T-cell (primary cell): Measurements from ENCODE around the gene RTTN. TPM values are rescaled to one million over a fixed set of nuclear protein-coding genes. Genes with fewer than 3 reads are reported as not detected.
A peak's percentile ranks its signal among the peaks of the same experiment; 100 is the strongest.

Experiments
- ATAC-seq, 4 experiments: fragments of 200-7000 bp in 3 of 4; fragments of 150-1000 bp in 1 of 4; cut with Tn5 transposase; replicated peaks in 1 of 4; 1 replicate in 3 of 4; 2 replicates in 1 of 4; pipeline ENCODE4 v1.10.0; 2021; ENCODE audit warnings: moderate library complexity in 3 of 4, mild to moderate bottlenecking in 2 of 4, moderate number of reproducible peaks in 1 of 4
- CTCF ChIA-PET, 2 donors: fragments of 300-600 bp; sonication (Branson Sonifier 250); formaldehyde crosslinking; loops; one replicate each; lab custom pipeline; 2022; ENCODE audit warnings: antibody characterized with exemption in 2 of 2; lab: Charles Lee
- POLR2A ChIA-PET, 2 donors: fragments of 300-600 bp; sonication (Branson Sonifier 250); formaldehyde crosslinking; loops; one replicate each; lab custom pipeline; 2022; ENCODE audit warnings: antibody characterized with exemption in 2 of 2; lab: Charles Lee
- DNase-seq, 35 experiments: peaks; one replicate each; pipeline versions ENCODE4 v3.0.0 to v3.0.0-alpha.2; 2013 to 2023
- H3K27ac ChIP-seq: one replicate; pipeline ENCODE4 v1.5.1; 2013; ENCODE audit warnings: low read length
- H3K27me3 ChIP-seq, 2 experiments: replicated peaks in 1 of 2; 1 replicate in 1 of 2; 2 replicates in 1 of 2; pipeline versions ENCODE4 v1.6.1 to v1.7.0; 2013; ENCODE audit warnings: low read length in 1 of 2, mixed read lengths in 1 of 2; ENCODE audit not compliant: control insufficient read depth in 2 of 2, insufficient read depth in 2 of 2; ENCODE audit errors: extremely low read depth in 1 of 2
- H3K36me3 ChIP-seq, 2 donors: 1 replicate in 1 of 2; 2 replicates in 1 of 2; pipeline versions ENCODE4 v1.6.1 to v1.7.0; 2013; ENCODE audit warnings: low read length in 1 of 2; ENCODE audit not compliant: control insufficient read depth in 2 of 2, insufficient read depth in 1 of 2; ENCODE audit errors: extremely low read depth in 1 of 2
- H3K4me1 ChIP-seq, 2 experiments: 1 replicate in 1 of 2; 2 replicates in 1 of 2; pipeline versions ENCODE4 v1.6.1 to v1.7.0; 2013; ENCODE audit warnings: low read length in 2 of 2, mixed read lengths in 1 of 2; ENCODE audit not compliant: insufficient read depth in 2 of 2, control insufficient read depth in 1 of 2; ENCODE audit errors: extremely low read depth in 1 of 2
- H3K4me3 ChIP-seq, 2 donors: 1 replicate in 1 of 2; 2 replicates in 1 of 2; pipeline versions ENCODE4 v1.5.1 to v1.7.0; 2013; ENCODE audit warnings: mild to moderate bottlenecking in 2 of 2, low read length in 1 of 2, moderate library complexity in 1 of 2; ENCODE audit not compliant: control insufficient read depth in 1 of 2; ENCODE audit errors: extremely low read depth in 1 of 2
- H3K9me3 ChIP-seq: 2 replicates; pipeline ENCODE4 v1.7.0; 2013
- H3K27ac Mint-ChIP-seq, 2 donors: one replicate each; pipeline ENCODE4 v1.8.0; 2020 to 2021; ENCODE audit warnings: mild to moderate bottlenecking in 2 of 2, mixed read lengths in 2 of 2
- H3K27me3 Mint-ChIP-seq, 2 donors: one replicate each; pipeline ENCODE4 v1.8.0; 2021 to 2022; ENCODE audit warnings: mixed read lengths in 2 of 2
- H3K36me3 Mint-ChIP-seq: one replicate; pipeline ENCODE4 v1.8.0; 2021; ENCODE audit warnings: mixed read lengths
- H3K4me1 Mint-ChIP-seq, 3 donors: one replicate each; pipeline ENCODE4 v1.8.0; 2020 to 2022; ENCODE audit warnings: mixed read lengths in 3 of 3, mild to moderate bottlenecking in 1 of 3
- H3K4me3 Mint-ChIP-seq, 3 donors: one replicate each; pipeline ENCODE4 v1.8.0; 2020 to 2022; ENCODE audit warnings: mild to moderate bottlenecking in 3 of 3, mixed read lengths in 3 of 3, moderate library complexity in 3 of 3
- H3K9me3 Mint-ChIP-seq, 3 donors: one replicate each; pipeline ENCODE4 v1.8.0; 2020 to 2022; ENCODE audit warnings: mixed read lengths in 3 of 3
- WGBS: methylation state at CpG from one replicate; pipeline ENCODE4 v1.1.5; 2013; ENCODE audit warnings: missing lambda C conversion rate; ENCODE audit not compliant: insufficient coverage; 5-methylcytosine and 5-hydroxymethylcytosine counted together
- total RNA-seq, 35 experiments: library from RNA in 6 of 35; stranded (reverse) in 6 of 35; fragments of 120-200 nt in 1 of 35; gene quantifications; one replicate each; pipeline versions ENCODE4 v1.2.1 to v1.2.4 and lab custom pipeline; 2013 to 2026

The RTTN gene
- total RNA-seq, 5 donors from 2014 or later (not counting 1 experiment from before 2014, with no cell fraction given): 17.8 to 31.7 (median 19.4) TPM

DNA sequence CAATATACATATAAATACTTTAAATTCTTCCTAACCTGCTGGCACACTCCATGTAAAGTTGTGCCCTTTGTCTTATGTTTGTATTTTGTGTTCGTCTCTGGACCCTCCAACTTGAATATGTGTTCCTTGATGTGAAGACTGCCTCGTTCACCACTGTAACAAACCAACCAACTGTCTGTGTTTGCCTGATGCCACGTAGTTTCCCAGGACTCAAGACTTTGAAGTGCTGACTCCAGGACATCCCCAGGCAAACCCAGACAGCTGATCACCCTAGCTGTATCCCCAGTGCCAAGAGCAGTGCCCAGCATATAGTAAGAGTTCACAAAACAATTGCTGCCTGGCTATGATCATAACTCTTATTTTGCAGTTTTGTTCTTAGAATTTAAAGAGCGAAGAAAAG is 242.3 kb downstream of the RTTN start:
- H3K4me1 Mint-ChIP-seq: peaks cover 10 to 25% (median 14%) of the 10 kb centered on the region in 3 donors
- no peak overlapping the region for H3K4me3 Mint-ChIP-seq
- no peaks in the 10 kb centered on the region for H3K27me3 Mint-ChIP-seq
- H3K36me3 ChIP-seq: no peaks in the 10 kb centered on the region
- ChIA-PET POLR2A (no interaction called here), CTCF (no interaction called here)
- H3K9me3 Mint-ChIP-seq: no peaks in the 10 kb centered on the region
- no peaks in the 10 kb centered on the region for H3K27me3 ChIP-seq
- WGBS: 94% methylated on average over 2 of the region's 4 CpGs
- H3K9me3 ChIP-seq: no peaks in the 10 kb centered on the region
- no peak overlapping the region for H3K27ac ChIP-seq
- no peak overlapping the region for H3K27ac Mint-ChIP-seq
- peaks cover 4% of the 10 kb centered on the region for H3K36me3 Mint-ChIP-seq
- DNase-seq: no peak
- peaks cover 15 to 17% of the 10 kb centered on the region in 2 experiments for H3K4me1 ChIP-seq
- no peak for ATAC-seq
- no peak overlapping the region for H3K4me3 ChIP-seq

DNA sequence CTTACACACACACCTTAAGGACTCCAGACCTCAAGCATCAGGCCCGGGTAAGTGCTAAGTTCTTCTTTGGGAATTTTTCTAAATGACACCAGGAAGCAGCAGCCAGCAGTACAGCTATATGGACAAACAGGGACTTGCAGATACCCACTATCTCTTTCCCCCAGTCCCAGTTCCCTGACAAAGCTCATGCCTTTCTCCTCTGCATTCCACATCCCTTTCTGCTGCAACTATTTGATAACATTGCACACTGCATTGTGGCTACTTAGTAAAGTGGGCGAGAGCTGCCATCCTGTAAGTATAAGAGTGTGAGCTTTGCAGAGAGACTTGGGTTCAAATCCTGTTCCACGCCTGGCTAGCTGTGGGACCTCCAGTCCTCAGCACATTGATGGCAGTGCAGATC is 243.8 kb downstream of the RTTN start:
- ChIA-PET POLR2A (no interaction called here), CTCF (no interaction called here)
- Mint-ChIP-seq H3K9me3 (no peaks in the 10 kb centered on the region), H3K27ac (no peak overlapping the region), H3K4me1 (peaks cover 0 to 12% (median 4%) of the 10 kb centered on the region in 3 donors), H3K36me3 (peaks cover 4% of the 10 kb centered on the region), H3K27me3 (no peaks in the 10 kb centered on the region), H3K4me3 (no peak overlapping the region)
- no peak for ATAC-seq
- no peak overlapping the region for H3K4me3 ChIP-seq
- H3K9me3 ChIP-seq: no peaks in the 10 kb centered on the region
- H3K27ac ChIP-seq: no peak overlapping the region
- DNase-seq: no peak
- no peaks in the 10 kb centered on the region for H3K36me3 ChIP-seq
- H3K27me3 ChIP-seq: no peaks in the 10 kb centered on the region
- WGBS: 100% methylated on average over 2 of the region's 3 CpGs
- peaks cover 18 to 24% of the 10 kb centered on the region in 2 experiments for H3K4me1 ChIP-seq

DNA sequence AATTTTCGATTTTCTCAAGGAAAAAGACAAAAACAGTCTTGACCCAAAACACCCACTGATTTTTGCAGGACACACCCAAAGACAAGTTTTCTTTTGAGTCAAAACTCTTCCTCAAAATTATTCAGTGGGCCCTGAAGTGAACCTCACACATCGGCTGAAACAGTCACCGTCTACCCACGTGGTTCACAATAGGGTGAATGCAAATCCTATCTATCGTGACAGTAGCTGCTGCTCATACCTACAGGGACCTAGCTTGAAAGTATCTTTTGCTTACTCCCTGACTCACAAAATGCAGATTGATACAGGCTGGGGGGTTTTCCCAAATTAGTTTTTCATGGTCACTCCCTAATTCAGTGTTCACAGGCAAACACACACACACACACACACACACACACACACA is 247.1 kb downstream of the RTTN start:
- CTCF ChIA-PET: interaction anchor here (0.6 to 2.1 kb wide), 9 partner anchors 9 to 108 kb away, joined by 3 to 9 read pairs (median 3); no protein-coding TSS in a partner anchor
- Histone ChIP-seq H3K27ac (peak overlapping the region; percentile 80), H3K4me1 (peaks cover 35 to 36% of the 10 kb centered on the region in 2 experiments), H3K27me3 (no peaks in the 10 kb centered on the region), H3K4me3 (no peak overlapping the region), H3K36me3 (no peaks in the 10 kb centered on the region), H3K9me3 (no peaks in the 10 kb centered on the region)
- WGBS: 33% methylated on average over 1 of the region's 5 CpGs
- DNase-seq (peak in 1 of 35 experiments; percentile 50), ATAC-seq (no peak)
- H3K9me3 Mint-ChIP-seq: no peaks in the 10 kb centered on the region
- POLR2A ChIA-PET: interaction anchor here (0.6 to 1.3 kb wide), 4 partner anchors 10 to 194 kb away, joined by 3 to 5 read pairs (median 3); no protein-coding TSS in a partner anchor
- H3K4me1 Mint-ChIP-seq: peaks cover 15 to 20% (median 17%) of the 10 kb centered on the region in 3 donors
- no peak overlapping the region for H3K4me3 Mint-ChIP-seq
- H3K27me3 Mint-ChIP-seq: no peaks in the 10 kb centered on the region
- peaks cover 6% of the 10 kb centered on the region for H3K36me3 Mint-ChIP-seq
- H3K27ac Mint-ChIP-seq: no peak overlapping the region

DNA sequence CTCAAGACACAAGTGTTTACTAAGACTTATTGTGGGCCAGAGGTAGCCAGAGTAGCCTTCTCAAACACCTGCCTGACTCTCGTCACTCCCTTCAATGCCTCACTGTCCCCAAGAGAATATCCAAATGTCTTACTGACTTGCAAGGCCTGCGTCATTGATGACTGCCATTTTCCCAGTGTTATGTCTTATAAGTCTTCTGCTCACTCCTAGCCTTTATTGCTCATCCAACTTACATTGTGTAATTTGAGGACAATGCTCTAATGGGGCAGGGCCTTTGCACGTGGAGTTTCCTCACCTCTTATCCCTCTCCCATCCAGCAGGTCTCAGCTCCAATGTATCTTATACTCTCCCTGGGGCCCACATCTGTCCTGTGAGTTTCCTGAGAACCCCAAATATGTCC is 247.7 kb downstream of the RTTN start:
- H3K4me1 ChIP-seq: peaks cover 36 to 37% of the 10 kb centered on the region in 2 experiments
- CTCF ChIA-PET: no interaction called here
- no peaks in the 10 kb centered on the region for H3K9me3 Mint-ChIP-seq
- no peak overlapping the region for H3K4me3 Mint-ChIP-seq
- DNase-seq (no peak), ATAC-seq (no peak)
- POLR2A ChIA-PET: no interaction called here
- peak overlapping the region; percentile 80 for H3K27ac ChIP-seq
- no peaks in the 10 kb centered on the region for H3K27me3 ChIP-seq
- no peak overlapping the region for H3K4me3 ChIP-seq
- WGBS: 69% methylated on average over 1 of the region's 3 CpGs
- H3K4me1 Mint-ChIP-seq: peaks cover 22 to 26% (median 22%) of the 10 kb centered on the region in 3 donors
- no peaks in the 10 kb centered on the region for H3K27me3 Mint-ChIP-seq
- H3K36me3 ChIP-seq: no peaks in the 10 kb centered on the region
- H3K27ac Mint-ChIP-seq: no peak overlapping the region
- H3K9me3 ChIP-seq: no peaks in the 10 kb centered on the region
- H3K36me3 Mint-ChIP-seq: peaks cover 3% of the 10 kb centered on the region

DNA sequence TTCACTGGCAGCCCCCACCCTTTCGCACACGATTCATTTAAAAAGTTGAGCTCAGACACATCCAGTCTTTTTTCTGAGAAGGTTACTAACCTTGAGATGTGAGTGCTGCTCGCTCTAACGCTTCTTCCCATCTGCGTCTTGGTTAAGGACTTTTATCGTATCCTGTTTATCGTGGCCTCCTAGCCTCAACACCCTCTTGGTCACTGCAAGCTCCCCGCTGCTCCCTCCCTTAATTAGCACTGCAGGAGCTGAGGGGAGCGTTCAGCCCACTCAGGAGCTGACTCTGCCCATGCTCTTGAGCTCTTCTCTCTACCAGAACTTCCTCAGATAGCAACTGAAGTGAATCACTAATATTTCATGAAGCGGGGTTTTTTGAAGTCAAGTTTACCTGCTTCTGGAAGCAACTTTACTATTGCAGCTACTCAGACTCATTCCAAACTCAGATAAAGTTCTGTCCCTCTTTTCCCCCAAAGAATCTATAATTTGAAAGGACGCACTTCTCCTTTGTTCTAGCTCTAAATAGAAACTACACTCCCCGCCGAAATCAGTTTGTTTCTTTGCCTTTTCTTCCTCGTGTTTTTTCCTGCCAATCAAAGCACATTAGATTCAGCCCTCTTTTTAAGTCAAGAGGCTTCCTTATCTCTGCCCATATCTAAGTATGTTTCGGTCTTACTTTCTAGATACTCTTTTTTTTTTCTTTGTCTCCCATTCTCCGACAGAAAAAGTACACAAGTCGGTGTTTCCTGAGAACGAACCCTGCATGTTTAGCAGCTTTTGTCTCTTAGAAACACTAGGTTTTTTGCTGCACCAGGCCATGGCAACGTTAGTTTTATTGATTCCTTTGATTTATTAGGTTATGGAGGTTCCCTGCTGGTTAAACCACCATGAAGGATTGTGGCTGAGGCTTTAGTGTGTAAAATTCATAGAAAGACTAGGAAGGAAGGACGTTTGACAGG is 248.5 kb downstream of the RTTN start:
- peak in 4 of 35 experiments; percentile 22 to 41 (median 38) for DNase-seq
- no peak overlapping the region for H3K4me3 Mint-ChIP-seq
- ATAC-seq: peak; percentile 49 to 62 (median 52)
- peak overlapping the region; percentile 52 to 79 for H3K4me3 ChIP-seq
- no peaks in the 10 kb centered on the region for H3K27me3 Mint-ChIP-seq
- H3K4me1 ChIP-seq: peaks cover 36 to 37% of the 10 kb centered on the region in 2 experiments
- ChIA-PET CTCF (interaction anchor here (0.6 to 1.5 kb wide), 9 partner anchors 10 to 130 kb away, joined by 3 to 10 read pairs (median 3); no protein-coding TSS in a partner anchor), POLR2A (interaction anchor here (0.6 to 1.9 kb wide), 8 partner anchors 10 to 1252 kb away, joined by 3 to 9 read pairs (median 4); partner anchors contain the start of gene CD226 (in 1 of the 2))
- no peak overlapping the region for H3K27ac Mint-ChIP-seq
- H3K36me3 Mint-ChIP-seq: peaks cover 4% of the 10 kb centered on the region
- no peaks in the 10 kb centered on the region for H3K9me3 Mint-ChIP-seq
- H3K9me3 ChIP-seq: no peaks in the 10 kb centered on the region
- H3K36me3 ChIP-seq: no peaks in the 10 kb centered on the region
- H3K4me1 Mint-ChIP-seq: peaks cover 24 to 30% (median 29%) of the 10 kb centered on the region in 3 donors
- H3K27me3 ChIP-seq: no peaks in the 10 kb centered on the region
- peak overlapping the region; percentile 80 for H3K27ac ChIP-seq
- 13% methylated on average over 17 of the region's 20 CpGs for WGBS

DNA sequence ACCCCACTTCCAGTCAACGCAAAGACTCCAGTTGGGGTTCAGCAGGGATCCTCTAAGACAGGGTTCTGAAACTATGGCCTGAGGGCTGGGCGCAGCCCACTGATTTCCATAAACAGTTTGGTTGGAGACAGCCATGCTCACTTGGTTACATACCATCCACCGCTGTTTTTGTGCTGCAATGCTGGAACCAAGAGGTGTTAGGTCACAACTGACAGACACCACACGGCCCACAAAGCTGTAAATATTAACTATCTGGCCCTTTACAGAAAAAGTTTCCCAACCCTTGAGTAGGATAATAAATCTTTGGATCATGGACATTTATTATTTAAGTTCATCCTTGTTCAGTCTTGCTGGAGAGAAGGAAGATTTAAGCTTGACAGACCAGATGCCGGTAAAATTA is 249.4 kb downstream of the RTTN start:
- ChIA-PET POLR2A (interaction anchor here (0.7 to 1.9 kb wide), 6 partner anchors 9 to 58 kb away, joined by 3 to 9 read pairs (median 4); partner anchors contain the start of gene CD226 (in 1 of the 2)), CTCF (interaction anchor here (0.8 to 1.5 kb wide), 7 partner anchors 10 to 131 kb away, joined by 3 to 10 read pairs (median 3); no protein-coding TSS in a partner anchor)
- WGBS: 49% methylated on average over 3 of the region's 5 CpGs
- no peak overlapping the region for H3K4me3 Mint-ChIP-seq
- Histone ChIP-seq H3K36me3 (no peaks in the 10 kb centered on the region), H3K9me3 (no peaks in the 10 kb centered on the region), H3K4me3 (peak overlapping the region; percentile 52 to 79), H3K27me3 (no peaks in the 10 kb centered on the region), H3K4me1 (peaks cover 39 to 40% of the 10 kb centered on the region in 2 experiments), H3K27ac (peak overlapping the region; percentile 80)
- no peaks in the 10 kb centered on the region for H3K9me3 Mint-ChIP-seq
- H3K27me3 Mint-ChIP-seq: no peaks in the 10 kb centered on the region
- H3K27ac Mint-ChIP-seq: no peak overlapping the region
- H3K4me1 Mint-ChIP-seq: peaks cover 33 to 39% (median 38%) of the 10 kb centered on the region in 3 donors
- DNase-seq (peak in 1 of 35 experiments; percentile 39), ATAC-seq (peak; percentile 18 to 46 (median 28))
- peaks cover 5% of the 10 kb centered on the region for H3K36me3 Mint-ChIP-seq
